Astrocyte (in vitro differentiated cells and primary cell): ENCODE data around the gene ZNF200. TPM values are rescaled to one million over a fixed set of nuclear protein-coding genes. Genes with fewer than 3 reads are reported as not detected.

ENCODE experiments used
- DNase-seq: peaks from one replicate; pipeline ENCODE4 v3.0.0-alpha.2; 2010; ENCODE audit warnings: low read depth
- FAIRE-seq: peaks from 2 replicates; lab custom pipeline; 2011; peaks lifted over from hg19 to GRCh38; lab: Jason Lieb, UNC
- H2AFZ ChIP-seq: 2 replicates; pipeline ENCODE4 v1.6.0; 2012; ENCODE audit warnings: low read depth, low read length, inconsistent platforms
- H3K27ac ChIP-seq: 2 replicates; pipeline ENCODE4 v1.5.1; 2011; ENCODE audit warnings: low read depth, low read length, inconsistent platforms
- H3K27me3 ChIP-seq: 2 replicates; pipeline ENCODE4 v1.6.0; 2011; ENCODE audit warnings: low read length, inconsistent platforms; ENCODE audit not compliant: insufficient read depth
- H3K36me3 ChIP-seq: 2 replicates; pipeline ENCODE4 v1.5.1; 2011; ENCODE audit warnings: low read length, inconsistent platforms; ENCODE audit not compliant: insufficient read depth
- H3K4me1 ChIP-seq: 2 replicates; pipeline ENCODE4 v1.5.1; 2011; ENCODE audit warnings: low read length, inconsistent platforms; ENCODE audit not compliant: insufficient read depth
- H3K4me2 ChIP-seq: 2 replicates; pipeline ENCODE4 v1.6.0; 2012; ENCODE audit warnings: low read length, inconsistent platforms
- H3K4me3 ChIP-seq: 2 replicates; pipeline ENCODE4 v1.5.1; 2011; ENCODE audit warnings: low read depth, mild to moderate bottlenecking, low read length, inconsistent platforms; ENCODE audit not compliant: insufficient read depth
- H3K79me2 ChIP-seq: 2 replicates; pipeline ENCODE4 v1.6.0; 2012; ENCODE audit warnings: mild to moderate bottlenecking, low read length, inconsistent platforms; ENCODE audit not compliant: insufficient read depth
- H3K9ac ChIP-seq: 2 replicates; pipeline ENCODE4 v1.6.0; 2012; ENCODE audit warnings: mild to moderate bottlenecking, low read length, inconsistent platforms
- H3K9me3 ChIP-seq: 2 replicates; pipeline ENCODE4 v1.5.1; 2012; ENCODE audit warnings: low read depth, mild to moderate bottlenecking, low read length, inconsistent platforms; ENCODE audit not compliant: insufficient read depth
- H4K20me1 ChIP-seq: 2 replicates; pipeline ENCODE4 v1.6.0; 2012; ENCODE audit warnings: low read length, inconsistent platforms; ENCODE audit not compliant: insufficient read depth
- H3K27ac Mint-ChIP-seq: one replicate; pipeline ENCODE4 v1.8.0; 2021; ENCODE audit warnings: mild to moderate bottlenecking, mixed read lengths; ENCODE audit not compliant: unreplicated experiment
- H3K27me3 Mint-ChIP-seq: one replicate; pipeline ENCODE4 v1.8.0; 2021; ENCODE audit warnings: low read depth, mixed read lengths; ENCODE audit not compliant: unreplicated experiment
- H3K36me3 Mint-ChIP-seq: one replicate; pipeline ENCODE4 v1.8.0; 2021; ENCODE audit warnings: low read depth, mixed read lengths; ENCODE audit not compliant: unreplicated experiment
- H3K4me1 Mint-ChIP-seq: one replicate; pipeline ENCODE4 v1.8.0; 2021; ENCODE audit warnings: low read depth, mixed read lengths; ENCODE audit not compliant: unreplicated experiment
- H3K4me3 Mint-ChIP-seq: one replicate; pipeline ENCODE4 v1.8.0; 2021; ENCODE audit warnings: mild to moderate bottlenecking, moderate library complexity, mixed read lengths; ENCODE audit not compliant: unreplicated experiment
- H3K9me3 Mint-ChIP-seq: one replicate; pipeline ENCODE4 v1.8.0; 2021; ENCODE audit warnings: mild to moderate bottlenecking, mixed read lengths; ENCODE audit not compliant: unreplicated experiment
- CTCF ChIP-seq: IDR thresholded peaks from 2 replicates; pipeline ENCODE4 v1.5.1; 2011; ENCODE audit warnings: low read depth, mild to moderate bottlenecking, inconsistent platforms, low read length, moderate library complexity; ENCODE audit not compliant: insufficient read depth
- EZH2 ChIP-seq: IDR thresholded peaks from 2 replicates; pipeline ENCODE4 v1.6.1; 2012; ENCODE audit warnings: mild to moderate bottlenecking, low read length, inconsistent platforms; ENCODE audit not compliant: insufficient read depth
- total RNA-seq: library from RNA; stranded (reverse); gene quantifications from 2 replicates; pipeline ENCODE4 v1.2.1, GENCODE V29; 2021

The ZNF200 gene
- total RNA-seq, 1 donor from 2014 or later: 9.2 TPM

GRCh38 chr16:3234543-3234856, 458 bp downstream of the ZNF200 start:
- peaks cover 9% of the 10 kb centered on the region for H3K4me1 Mint-ChIP-seq
- Histone ChIP-seq H2AFZ (peak overlapping the region; percentile 100), H3K9ac (peak overlapping the region; percentile 91), H3K4me2 (peak overlapping the region; percentile 95), H4K20me1 (peaks cover 5% of the 10 kb centered on the region), H3K4me1 (peaks cover 8% of the 10 kb centered on the region), H3K4me3 (peak overlapping the region; percentile 97), H3K27me3 (no peaks in the 10 kb centered on the region), H3K36me3 (peaks cover 22% of the 10 kb centered on the region), H3K79me2 (peaks cover 21% of the 10 kb centered on the region), H3K27ac (peak overlapping the region; percentile 97), H3K9me3 (peaks cover 2% of the 10 kb centered on the region)
- no peaks in the 10 kb centered on the region for H3K27me3 Mint-ChIP-seq
- no peak overlapping the region for H3K27ac Mint-ChIP-seq
- TF ChIP-seq EZH2 (no peak), CTCF (no peak)
- H3K9me3 Mint-ChIP-seq: peaks cover 13% of the 10 kb centered on the region
- no peak for FAIRE-seq
- H3K36me3 Mint-ChIP-seq: peaks cover 38% of the 10 kb centered on the region
- DNase-seq: no peak
- H3K4me3 Mint-ChIP-seq: peak overlapping the region; percentile 92

- FAIRE-seq: no peak
- Mint-ChIP-seq H3K27ac (no peak overlapping the region), H3K27me3 (no peaks in the 10 kb centered on the region), H3K9me3 (peaks cover 56% of the 10 kb centered on the region), H3K4me1 (no peaks in the 10 kb centered on the region), H3K4me3 (no peak overlapping the region), H3K36me3 (peaks cover 65% of the 10 kb centered on the region)
- no peaks in the 10 kb centered on the region for H3K27me3 ChIP-seq
- no peak overlapping the region for H3K27ac ChIP-seq
- peak; percentile 6 for DNase-seq
- TF ChIP-seq EZH2: no peak
- TF ChIP-seq CTCF: no peak
- no peaks in the 10 kb centered on the region for H3K4me1 ChIP-seq
- H2AFZ ChIP-seq: no peak overlapping the region
- H3K36me3 ChIP-seq: peaks cover 39% of the 10 kb centered on the region
- no peak overlapping the region for H3K4me2 ChIP-seq
- H3K9ac ChIP-seq: no peak overlapping the region
- H3K4me3 ChIP-seq: no peak overlapping the region
- H3K79me2 ChIP-seq: no peaks in the 10 kb centered on the region
- H4K20me1 ChIP-seq: no peaks in the 10 kb centered on the region
- peaks cover 47% of the 10 kb centered on the region for H3K9me3 ChIP-seq
Observed at GRCh38 chr16:3223913-3224515, 10.9 kb downstream of the ZNF200 start.

GRCh38 chr16:3220839-3221238, 14.1 kb downstream of the ZNF200 start:
- Histone ChIP-seq H3K36me3 (peaks cover 22% of the 10 kb centered on the region), H3K4me1 (no peaks in the 10 kb centered on the region), H3K79me2 (no peaks in the 10 kb centered on the region), H3K9me3 (peaks cover 42% of the 10 kb centered on the region), H2AFZ (no peak overlapping the region), H4K20me1 (no peaks in the 10 kb centered on the region), H3K4me2 (no peak overlapping the region), H3K9ac (no peak overlapping the region), H3K27me3 (no peaks in the 10 kb centered on the region), H3K27ac (no peak overlapping the region), H3K4me3 (no peak overlapping the region)
- H3K27ac Mint-ChIP-seq: no peak overlapping the region
- TF ChIP-seq EZH2 (no peak), CTCF (no peak)
- peaks cover 52% of the 10 kb centered on the region for H3K9me3 Mint-ChIP-seq
- peaks cover 5% of the 10 kb centered on the region for H3K27me3 Mint-ChIP-seq
- H3K4me3 Mint-ChIP-seq: no peak overlapping the region
- H3K4me1 Mint-ChIP-seq: no peaks in the 10 kb centered on the region
- FAIRE-seq: no peak
- peaks cover 39% of the 10 kb centered on the region for H3K36me3 Mint-ChIP-seq
- DNase-seq: no peak
